GM23338 (cell line): ENCODE measurements around the gene PNMA5. TPM values are rescaled to one million over a fixed set of nuclear protein-coding genes. Genes with fewer than 3 reads are reported as not detected.

Experiments used
- ATAC-seq: fragments of 200-7000 bp; cut with Tn5 transposase; 3 replicates; pipeline ENCODE4 v1.9.1; 2020
- DNase-seq: peaks from one replicate; pipeline ENCODE4 v3.0.0-alpha.2; 2015; ENCODE audit warnings: low spot score
- H2AFZ ChIP-seq: fragments of 200-600 bp; sonication (generic); 2 replicates; pipeline ENCODE4 v1.8.0; 2016; ENCODE audit warnings: antibody characterized with exemption, mild to moderate bottlenecking, moderate library complexity
- H3F3A ChIP-seq: fragments of 200-600 bp; sonication (generic); replicated peaks from 2 replicates; pipeline ENCODE4 v1.8.0; 2017; ENCODE audit warnings: antibody characterized with exemption, mixed run types, low read depth
- H3K27ac ChIP-seq: fragments of 200-600 bp; sonication (generic); 2 replicates; pipeline ENCODE4 v1.6.1; 2016; ENCODE audit warnings: low read depth
- H3K27me3 ChIP-seq: fragments of 200-600 bp; sonication (generic); 2 replicates; pipeline ENCODE4 v1.8.0; 2016; ENCODE audit warnings: mild to moderate bottlenecking, mixed run types, moderate library complexity; ENCODE audit not compliant: insufficient read depth
- H3K36me3 ChIP-seq: fragments of 200-600 bp; sonication (generic); 2 replicates; pipeline ENCODE4 v1.8.0; 2016; ENCODE audit warnings: mild to moderate bottlenecking; ENCODE audit not compliant: insufficient read depth
- H3K4me1 ChIP-seq: fragments of 200-600 bp; sonication (generic); 2 replicates; pipeline ENCODE4 v1.8.0; 2016; ENCODE audit warnings: mild to moderate bottlenecking, moderate library complexity; ENCODE audit not compliant: insufficient read depth
- H3K4me2 ChIP-seq: fragments of 200-600 bp; sonication (generic); 2 replicates; pipeline ENCODE4 v1.7.1; 2017; ENCODE audit warnings: mixed run types
- H3K4me3 ChIP-seq: fragments of 200-600 bp; sonication (generic); 2 replicates; pipeline ENCODE4 v1.6.1; 2016; ENCODE audit warnings: mixed run types
- H3K79me2 ChIP-seq: fragments of 200-600 bp; sonication (generic); replicated peaks from 2 replicates; pipeline ENCODE4 v1.8.0; 2017; ENCODE audit warnings: mild to moderate bottlenecking; ENCODE audit not compliant: insufficient read depth
- H3K9me2 ChIP-seq: fragments of 200-600 bp; sonication (generic); 2 replicates; pipeline ENCODE4 v1.8.0; 2017; ENCODE audit not compliant: insufficient read depth
- H4K20me1 ChIP-seq: fragments of 200-600 bp; sonication (generic); replicated peaks from 2 replicates; pipeline ENCODE4 v1.8.0; 2017; ENCODE audit warnings: mild to moderate bottlenecking; ENCODE audit not compliant: insufficient read depth
- H3K27ac Mint-ChIP-seq: 2 replicates; pipeline ENCODE4 v1.8.0; 2020; ENCODE audit warnings: inconsistent platforms, mild to moderate bottlenecking, moderate library complexity, mixed read lengths
- H3K27me3 Mint-ChIP-seq: 3 replicates; pipeline ENCODE4 v1.8.0; 2022; ENCODE audit warnings: low read depth, mild to moderate bottlenecking, moderate library complexity, mixed read lengths, inconsistent platforms; ENCODE audit not compliant: insufficient read depth, poor library complexity
- H3K36me3 Mint-ChIP-seq: 3 replicates; pipeline ENCODE4 v1.8.0; 2021; ENCODE audit warnings: low read depth, mild to moderate bottlenecking, inconsistent platforms, moderate library complexity, mixed read lengths
- H3K4me1 Mint-ChIP-seq: 3 replicates; pipeline ENCODE4 v1.8.0; 2020; ENCODE audit warnings: mild to moderate bottlenecking, inconsistent platforms, mixed read lengths
- H3K4me3 Mint-ChIP-seq: 3 replicates; pipeline ENCODE4 v1.8.0; 2021; ENCODE audit warnings: moderate library complexity, mild to moderate bottlenecking, inconsistent platforms, mixed read lengths
- H3K9me3 Mint-ChIP-seq: 3 replicates; pipeline ENCODE4 v1.8.0; 2020; ENCODE audit warnings: moderate library complexity, mild to moderate bottlenecking, inconsistent platforms, mixed read lengths
- CREB1 ChIP-seq: fragments of 250-450 bp; sonication (Bioruptor Pico); IDR thresholded peaks from 2 replicates; pipeline ENCODE4 v1.5.0; 2020; ENCODE audit warnings: low read depth, mild to moderate bottlenecking, moderate library complexity
- EZH2phosphoT487 ChIP-seq: fragments of 200-600 bp; sonication (generic); IDR thresholded peaks from one replicate; pipeline ENCODE4 v1.8.1; 2018; ENCODE audit warnings: antibody characterized with exemption; ENCODE audit not compliant: unreplicated experiment
- NANOG ChIP-seq: IDR thresholded peaks from 2 replicates; pipeline ENCODE4 v1.6.1; 2016; ENCODE audit warnings: antibody characterized with exemption, borderline replicate concordance
- REST ChIP-seq: IDR thresholded peaks from one replicate; pipeline ENCODE4 v1.6.1; 2018; ENCODE audit warnings: antibody characterized with exemption; ENCODE audit not compliant: unreplicated experiment
- STAT1 ChIP-seq: IDR thresholded peaks from one replicate; pipeline ENCODE4 v1.6.1; 2016; ENCODE audit warnings: antibody characterized with exemption; ENCODE audit not compliant: unreplicated experiment
- ZNF114 ChIP-seq: fragments of 250-450 bp; sonication (Bioruptor Pico); IDR thresholded peaks from 2 replicates; pipeline ENCODE4 v1.5.0; 2020; ENCODE audit warnings: mild to moderate bottlenecking, moderate library complexity
- ZNF462 ChIP-seq: fragments of 250-450 bp; sonication (Bioruptor Pico); IDR thresholded peaks from 2 replicates; pipeline ENCODE4 v1.5.0; 2020; ENCODE audit warnings: mild to moderate bottlenecking, moderate library complexity
- polyA plus RNA-seq: library from polyadenylated mRNA; unstranded; fragments of >200 nt; fragmentation: Nextera tagmentation; extraction: Ambion mirVana; gene quantifications from 2 replicates; pipeline ENCODE4 v1.2.1, GENCODE V29; 2016
- total RNA-seq: library from RNA; depleted of rRNA; stranded (reverse); fragments of >200 nt; shearing (Covaris generic); gene quantifications from 2 replicates; pipeline ENCODE4 v1.2.3, GENCODE V29; 2014
- TF ChIP-seq, protein P1 (sequence below): IDR thresholded peaks from 2 replicates; pipeline ENCODE4 v1.6.1; 2016; ENCODE audit warnings: antibody characterized with exemption
- TF ChIP-seq, protein P2 (sequence below), 2 experiments: fragments of 200-600 bp in 1 of 2; sonication (generic) in 1 of 2; conservative IDR thresholded peaks; 2 replicates each; pipeline versions ENCODE4 v1.5.1 to v1.6.1; 2016 to 2017; ENCODE audit warnings: antibody characterized with exemption in 2 of 2, low read depth in 2 of 2, mild to moderate bottlenecking in 2 of 2, moderate library complexity in 1 of 2

PNMA5 gene
- total and polyA plus RNA-seq, 2 experiments from 2014 or later, result 0.24 to 0.49 TPM

DNA sequence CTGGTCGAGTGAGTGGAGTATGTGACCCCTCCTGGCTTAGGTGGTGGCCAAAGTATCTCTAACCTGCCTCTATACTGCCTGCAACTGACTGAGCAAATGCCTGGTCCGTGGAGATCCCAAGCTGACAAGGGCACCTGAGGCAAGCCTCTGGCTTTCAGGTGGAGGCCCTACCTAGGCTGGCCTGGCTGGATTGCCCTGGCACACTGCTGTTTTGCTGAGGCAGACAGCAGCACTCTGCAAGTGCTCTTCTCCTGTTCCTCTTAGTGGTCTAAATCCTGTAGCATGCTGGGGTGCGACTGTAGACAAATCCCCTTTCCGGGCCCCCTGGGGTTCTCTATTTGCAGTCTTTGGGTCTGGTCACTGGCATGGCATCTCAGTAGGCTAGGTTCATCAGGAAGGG lies 44.8 kb downstream of the PNMA5 start:
- TF ChIP-seq ZNF114 (CRISPR knock-in tag) (no peak), CREB1 (CRISPR knock-in tag) (no peak)
- Mint-ChIP-seq H3K4me1 (no peaks in the 10 kb centered on the region), H3K27ac (no peak overlapping the region), H3K36me3 (0 out of 3 replicates have a peak, but pooled peaks cover 3% of the 10 kb centered on the region), H3K4me3 (no peak overlapping the region), H3K27me3 (peaks cover 5% of the 10 kb centered on the region), H3K9me3 (no peaks in the 10 kb centered on the region)
- Histone ChIP-seq H3K36me3 (no peaks in the 10 kb centered on the region), H3K27ac (no peak overlapping the region), H3K9me2 (no peaks in the 10 kb centered on the region), H3K79me2 (no peaks in the 10 kb centered on the region), H4K20me1 (no peaks in the 10 kb centered on the region), H3F3A (no peaks in the 10 kb centered on the region), H2AFZ (no peak overlapping the region), H3K4me1 (no peaks in the 10 kb centered on the region), H3K27me3 (no peaks in the 10 kb centered on the region), H3K4me3 (no peak overlapping the region), H3K4me2 (no peak overlapping the region)
- DNase-seq (no peak), ATAC-seq (no peak)

DNA sequence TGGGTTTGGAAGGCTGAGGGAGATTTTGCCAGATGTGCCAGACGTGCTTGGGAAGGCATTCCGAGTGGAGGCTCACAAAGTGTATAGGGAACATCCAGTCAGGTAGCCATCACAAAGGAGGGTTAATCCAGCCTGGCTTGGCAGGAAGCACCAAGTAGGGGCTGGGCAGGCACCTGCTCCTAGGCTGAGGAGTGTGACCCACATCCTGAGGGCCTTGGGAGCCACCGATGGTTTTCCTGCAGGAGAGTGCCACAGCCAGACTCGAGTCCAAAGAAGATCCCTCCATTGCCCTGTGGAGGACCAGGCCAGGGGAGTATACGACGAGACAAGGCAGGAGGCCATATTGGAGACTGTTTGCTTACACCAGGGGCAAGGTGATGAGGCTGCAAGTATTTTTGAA lies 47.2 kb downstream of the PNMA5 start:
- Mint-ChIP-seq H3K36me3 (0 out of 3 replicates have a peak, but pooled peaks cover 3% of the 10 kb centered on the region), H3K27ac (no peak overlapping the region), H3K27me3 (peaks cover 1% of the 10 kb centered on the region), H3K4me1 (no peaks in the 10 kb centered on the region), H3K9me3 (no peaks in the 10 kb centered on the region), H3K4me3 (no peak overlapping the region)
- Histone ChIP-seq H3K4me1 (no peaks in the 10 kb centered on the region), H3K79me2 (no peaks in the 10 kb centered on the region), H3K27me3 (no peaks in the 10 kb centered on the region), H3K4me2 (no peak overlapping the region), H3K27ac (no peak overlapping the region), H3K4me3 (no peak overlapping the region), H3K9me2 (no peaks in the 10 kb centered on the region), H4K20me1 (no peaks in the 10 kb centered on the region), H2AFZ (no peak overlapping the region), H3K36me3 (no peaks in the 10 kb centered on the region), H3F3A (no peaks in the 10 kb centered on the region)
- TF ChIP-seq, protein P1, sequence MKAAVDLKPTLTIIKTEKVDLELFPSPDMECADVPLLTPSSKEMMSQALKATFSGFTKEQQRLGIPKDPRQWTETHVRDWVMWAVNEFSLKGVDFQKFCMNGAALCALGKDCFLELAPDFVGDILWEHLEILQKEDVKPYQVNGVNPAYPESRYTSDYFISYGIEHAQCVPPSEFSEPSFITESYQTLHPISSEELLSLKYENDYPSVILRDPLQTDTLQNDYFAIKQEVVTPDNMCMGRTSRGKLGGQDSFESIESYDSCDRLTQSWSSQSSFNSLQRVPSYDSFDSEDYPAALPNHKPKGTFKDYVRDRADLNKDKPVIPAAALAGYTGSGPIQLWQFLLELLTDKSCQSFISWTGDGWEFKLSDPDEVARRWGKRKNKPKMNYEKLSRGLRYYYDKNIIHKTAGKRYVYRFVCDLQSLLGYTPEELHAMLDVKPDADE, result no peak
- TF ChIP-seq EZH2phosphoT487, result no peak
- TF ChIP-seq ZNF462 (CRISPR knock-in tag), result no peak
- TF ChIP-seq NANOG, result no peak
- TF ChIP-seq, protein P2, sequence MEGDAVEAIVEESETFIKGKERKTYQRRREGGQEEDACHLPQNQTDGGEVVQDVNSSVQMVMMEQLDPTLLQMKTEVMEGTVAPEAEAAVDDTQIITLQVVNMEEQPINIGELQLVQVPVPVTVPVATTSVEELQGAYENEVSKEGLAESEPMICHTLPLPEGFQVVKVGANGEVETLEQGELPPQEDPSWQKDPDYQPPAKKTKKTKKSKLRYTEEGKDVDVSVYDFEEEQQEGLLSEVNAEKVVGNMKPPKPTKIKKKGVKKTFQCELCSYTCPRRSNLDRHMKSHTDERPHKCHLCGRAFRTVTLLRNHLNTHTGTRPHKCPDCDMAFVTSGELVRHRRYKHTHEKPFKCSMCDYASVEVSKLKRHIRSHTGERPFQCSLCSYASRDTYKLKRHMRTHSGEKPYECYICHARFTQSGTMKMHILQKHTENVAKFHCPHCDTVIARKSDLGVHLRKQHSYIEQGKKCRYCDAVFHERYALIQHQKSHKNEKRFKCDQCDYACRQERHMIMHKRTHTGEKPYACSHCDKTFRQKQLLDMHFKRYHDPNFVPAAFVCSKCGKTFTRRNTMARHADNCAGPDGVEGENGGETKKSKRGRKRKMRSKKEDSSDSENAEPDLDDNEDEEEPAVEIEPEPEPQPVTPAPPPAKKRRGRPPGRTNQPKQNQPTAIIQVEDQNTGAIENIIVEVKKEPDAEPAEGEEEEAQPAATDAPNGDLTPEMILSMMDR (conservative IDR thresholded peaks at IDR 0.05; ENCODE audit: low read depth in 2 of 2), result no peak
- TF ChIP-seq ZNF114 (CRISPR knock-in tag), result no peak
- no peak for TF ChIP-seq REST
- TF ChIP-seq CREB1 (CRISPR knock-in tag), result no peak
- no peak for TF ChIP-seq STAT1
- DNase-seq (no peak), ATAC-seq (no peak)
